ENCODE data around the gene CPNE4. TPM values are rescaled to one million over a fixed set of nuclear protein-coding genes. Genes with fewer than 3 reads are reported as not detected.

CPNE4 gene
- total and polyA plus RNA-seq, 7 donors = 0.03 to 0.04 TPM; not detected in 5

- 24 to 57% (median 33%) methylated on average over 2 of the region's 2 CpGs for WGBS, 3 donors
- no peak for ATAC-seq
- H3K36me3 ChIP-seq (ENCODE audit: insufficient read depth in 1 of 2, low read depth in 1 of 2) = no peaks in the 10 kb centered on the region
- no peaks in the 10 kb centered on the region for H3K4me1 ChIP-seq
- TF ChIP-seq, protein P1, sequence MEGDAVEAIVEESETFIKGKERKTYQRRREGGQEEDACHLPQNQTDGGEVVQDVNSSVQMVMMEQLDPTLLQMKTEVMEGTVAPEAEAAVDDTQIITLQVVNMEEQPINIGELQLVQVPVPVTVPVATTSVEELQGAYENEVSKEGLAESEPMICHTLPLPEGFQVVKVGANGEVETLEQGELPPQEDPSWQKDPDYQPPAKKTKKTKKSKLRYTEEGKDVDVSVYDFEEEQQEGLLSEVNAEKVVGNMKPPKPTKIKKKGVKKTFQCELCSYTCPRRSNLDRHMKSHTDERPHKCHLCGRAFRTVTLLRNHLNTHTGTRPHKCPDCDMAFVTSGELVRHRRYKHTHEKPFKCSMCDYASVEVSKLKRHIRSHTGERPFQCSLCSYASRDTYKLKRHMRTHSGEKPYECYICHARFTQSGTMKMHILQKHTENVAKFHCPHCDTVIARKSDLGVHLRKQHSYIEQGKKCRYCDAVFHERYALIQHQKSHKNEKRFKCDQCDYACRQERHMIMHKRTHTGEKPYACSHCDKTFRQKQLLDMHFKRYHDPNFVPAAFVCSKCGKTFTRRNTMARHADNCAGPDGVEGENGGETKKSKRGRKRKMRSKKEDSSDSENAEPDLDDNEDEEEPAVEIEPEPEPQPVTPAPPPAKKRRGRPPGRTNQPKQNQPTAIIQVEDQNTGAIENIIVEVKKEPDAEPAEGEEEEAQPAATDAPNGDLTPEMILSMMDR (IDR thresholded peaks at IDR 0.05) = no peak
- intact Hi-C loops (cut with DNase I) = no loop called here
- DNase-seq = no peak
- no peak overlapping the region for H3K4me3 ChIP-seq
- H3K27ac ChIP-seq = no peak overlapping the region
- no peaks in the 10 kb centered on the region for H3K9me3 ChIP-seq
- no peaks in the 10 kb centered on the region for H3K27me3 ChIP-seq (ENCODE audit: insufficient read depth in 3 of 3, low read length in 2 of 3)
These were observed 151.0 kb downstream of the CPNE4 start for GRCh38 chr3:131883711-131884407.

DNA sequence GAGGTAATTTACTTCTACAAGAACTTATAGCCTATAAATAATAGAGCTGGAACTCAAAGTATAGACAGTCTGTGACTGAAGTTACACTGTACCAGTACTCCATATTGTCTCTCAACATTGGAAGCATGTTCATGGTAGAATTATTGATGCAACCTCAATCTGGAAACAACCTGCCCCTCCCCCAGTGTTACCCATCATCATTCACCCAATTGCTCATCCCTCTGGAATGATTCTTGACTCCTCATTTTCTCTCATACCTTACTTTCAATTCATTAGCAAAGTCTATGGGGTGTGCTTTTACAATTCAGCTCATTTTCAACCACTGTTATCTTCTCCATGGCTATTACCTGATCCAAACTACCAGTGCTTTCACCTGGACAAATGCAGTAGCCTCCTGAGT, 151.7 kb downstream of the CPNE4 start:
- Histone ChIP-seq H3K27ac (no peak overlapping the region), H3K36me3 (ENCODE audit: insufficient read depth in 1 of 2, low read depth in 1 of 2) (no peaks in the 10 kb centered on the region), H3K27me3 (ENCODE audit: insufficient read depth in 3 of 3, low read length in 2 of 3) (no peaks in the 10 kb centered on the region), H3K9me3 (no peaks in the 10 kb centered on the region), H3K4me1 (no peaks in the 10 kb centered on the region), H3K4me3 (no peak overlapping the region)
- no peak for DNase-seq
- TF ChIP-seq, protein P1 (IDR thresholded peaks at IDR 0.05) = no peak
- intact Hi-C loops (cut with DNase I) = no loop called here
- ATAC-seq = no peak

- ATAC-seq = no peak
These were observed 153.0 kb downstream of the CPNE4 start for GRCh38 chr3:131881777-131882176.

GRCh38 chr3:131880948-131881347, 153.9 kb downstream of the CPNE4 start:
- no peak for ATAC-seq
- no peak overlapping the region for H3K27ac ChIP-seq
- intact Hi-C loops (cut with DNase I) = no loop called here

More at GRCh38 chr3:131881777-131882176, 153.0 kb downstream of the CPNE4 start:
- intact Hi-C loops (cut with DNase I) = no loop called here
- no peaks in the 10 kb centered on the region for H3K36me3 ChIP-seq (ENCODE audit: insufficient read depth in 1 of 2, low read depth in 1 of 2)
- 80 to 82% (median 80%) methylated on average over 3 of the region's 3 CpGs for WGBS, 3 donors
- TF ChIP-seq, protein P1 (IDR thresholded peaks at IDR 0.05) = no peak
- H3K27me3 ChIP-seq (ENCODE audit: insufficient read depth in 3 of 3, low read length in 2 of 3) = no peaks in the 10 kb centered on the region
- no peak overlapping the region for H3K4me3 ChIP-seq
- no peaks in the 10 kb centered on the region for H3K4me1 ChIP-seq
- no peak overlapping the region for H3K27ac ChIP-seq
- DNase-seq = no peak
- H3K9me3 ChIP-seq = no peaks in the 10 kb centered on the region

More at GRCh38 chr3:131880948-131881347, 153.9 kb downstream of the CPNE4 start:
- H3K9me3 ChIP-seq = no peaks in the 10 kb centered on the region
- H3K27me3 ChIP-seq (ENCODE audit: insufficient read depth in 3 of 3, low read length in 2 of 3) = no peaks in the 10 kb centered on the region
- H3K36me3 ChIP-seq (ENCODE audit: insufficient read depth in 1 of 2, low read depth in 1 of 2) = no peaks in the 10 kb centered on the region
- DNase-seq = no peak
- TF ChIP-seq, protein P1 (IDR thresholded peaks at IDR 0.05) = no peak
- no peak overlapping the region for H3K4me3 ChIP-seq
- no peaks in the 10 kb centered on the region for H3K4me1 ChIP-seq
- WGBS, 3 donors = 57 to 88% (median 82%) methylated on average over 2 of the region's 2 CpGs
